Jurkat, Clone E6-1 (cell line): ENCODE results near the gene AAK1. TPM values are rescaled to one million over a fixed set of nuclear protein-coding genes. Genes with fewer than 3 reads are reported as not detected.
"Not testable (repeated sequence)": the region's sequence is repeated elsewhere in the genome, so short reads cannot be mapped to it uniquely, and the experiment has no call there.

Experiments
- DNase-seq: peaks from one replicate; pipeline ENCODE4 v3.0.0-alpha.2; 2011; ENCODE audit warnings: low read depth, low spot score
- H3K4me3 ChIP-seq: 2 replicates; pipeline ENCODE4 v1.5.1; 2011; ENCODE audit warnings: mild to moderate bottlenecking, low read length, control low read depth, moderate library complexity
- polyA plus RNA-seq: library from polyadenylated mRNA; unstranded; fragments of >200 nt; gene quantifications from one replicate; pipeline ENCODE4 v1.2.1, GENCODE V29; 2012; ENCODE audit warnings: missing spikeins; ENCODE audit not compliant: insufficient read length, insufficient read depth

The AAK1 gene
- 13.6 TPM for polyA plus RNA-seq

DNA sequence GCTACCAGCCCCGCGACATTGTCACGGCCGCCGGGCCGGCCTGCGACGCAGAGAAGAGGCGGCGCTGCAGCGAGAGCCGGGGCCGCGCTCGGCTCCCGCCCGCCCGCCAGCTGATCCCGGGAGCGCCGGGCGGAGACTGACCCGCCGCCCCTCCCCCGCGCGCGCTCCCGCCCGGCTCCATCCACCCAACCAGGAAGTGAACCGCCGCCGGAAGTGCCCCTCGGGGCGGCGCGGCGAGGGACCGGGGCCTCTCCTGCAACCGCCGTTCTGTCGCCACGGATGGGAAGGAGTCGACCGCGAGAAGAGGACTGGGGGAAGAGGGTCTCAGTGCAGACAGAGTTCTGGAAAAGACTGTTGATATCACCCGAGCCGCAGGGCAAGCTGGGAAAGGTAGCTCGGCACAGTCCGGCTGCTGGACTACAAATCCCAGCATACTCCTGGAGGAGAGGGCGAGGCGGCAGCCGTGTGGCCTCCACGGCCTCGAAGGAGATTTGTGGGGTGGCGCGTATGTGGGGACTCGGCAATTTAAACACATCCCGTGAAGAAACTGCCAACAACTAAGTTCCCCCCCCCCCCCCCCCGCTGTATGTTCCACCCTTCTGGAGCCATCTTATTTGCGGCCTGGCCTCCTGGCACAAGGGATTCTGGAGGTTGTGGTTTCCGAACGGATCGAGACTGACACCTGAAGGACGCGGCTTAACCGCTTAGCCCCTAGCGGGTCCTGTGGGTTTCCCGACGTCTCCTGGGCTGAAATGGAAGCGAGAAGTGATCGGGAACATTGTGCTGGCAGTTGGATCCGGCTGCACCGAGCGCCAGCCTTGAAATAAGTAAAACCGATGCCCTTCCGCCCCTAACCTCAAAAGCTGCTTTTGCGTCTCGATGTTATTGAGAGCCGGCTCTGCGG, at the start of gene AAK1:
TSS of gene AAK1 (minus strand) at position 138 of the 904 bp plus-strand sequence. CDS start 699 bp downstream, outside the sequence.
- DNase-seq: peak; percentile 86

DNA sequence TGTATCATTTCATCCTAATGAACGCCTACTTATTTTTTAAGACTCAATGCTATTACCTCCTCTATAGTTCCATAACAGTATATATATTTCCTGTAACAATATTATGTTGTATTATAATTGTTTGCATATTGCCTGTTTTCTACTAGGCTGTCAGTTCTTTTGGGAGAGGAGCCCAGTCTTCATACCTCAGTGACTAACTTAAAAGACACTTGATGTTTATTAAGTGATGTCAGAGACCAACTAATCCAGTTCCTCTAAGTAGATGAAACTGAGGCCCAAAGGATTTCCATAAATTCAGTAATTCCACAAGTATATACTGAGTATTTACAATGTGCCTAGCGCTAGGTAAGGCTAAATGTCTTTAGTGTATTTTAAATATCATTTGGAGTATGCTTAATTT, 48.9 kb upstream of the AAK1 start:
- DNase-seq: no peak
- no peak overlapping the region for H3K4me3 ChIP-seq

More for the DNA sequence above, at the start of gene AAK1:
- H3K4me3 ChIP-seq: peak within 1 kb of the TSS; percentile 82

- no peak overlapping the region for H3K4me3 ChIP-seq
- no peak for DNase-seq
Measured at GRCh38 chr2:69689969-69690368, 46.4 kb upstream of the AAK1 start.

DNA sequence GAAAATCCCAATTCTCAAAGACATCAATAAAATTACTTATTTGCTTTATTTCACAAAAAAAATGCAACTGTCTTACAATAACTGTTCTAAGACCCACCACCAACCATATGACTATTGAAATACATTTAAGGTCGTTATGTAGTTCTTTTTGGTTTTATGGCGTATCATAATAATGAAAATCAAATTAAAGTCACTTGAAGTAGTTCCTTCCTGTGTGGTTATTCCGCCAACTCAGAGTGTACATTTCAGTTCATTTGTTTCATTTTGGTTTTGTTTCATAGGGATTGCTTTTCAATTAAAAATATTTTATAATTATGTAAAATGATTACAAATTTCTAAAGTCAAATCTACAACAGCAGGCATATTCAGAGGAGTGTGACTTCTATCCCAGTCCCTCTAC, 45.9 kb upstream of the AAK1 start:
- no peak for DNase-seq
- H3K4me3 ChIP-seq: no peak overlapping the region

GRCh38 chr2:69687971-69688611, 44.6 kb upstream of the AAK1 start:
- DNase-seq: no peak
- H3K4me3 ChIP-seq: no peak overlapping the region

- H3K4me3 ChIP-seq: no peak overlapping the region
- DNase-seq: no peak
Measured at GRCh38 chr2:69686813-69687212, 43.3 kb upstream of the AAK1 start.

GRCh38 chr2:69685321-69686048, 41.9 kb upstream of the AAK1 start:
- DNase-seq: no peak
- no peak overlapping the region for H3K4me3 ChIP-seq

- no peak overlapping the region for H3K4me3 ChIP-seq
- DNase-seq: no peak
Measured at GRCh38 chr2:69683170-69683971, 39.8 kb upstream of the AAK1 start.

GRCh38 chr2:69682525-69682924, 39.0 kb upstream of the AAK1 start:
- no peak overlapping the region for H3K4me3 ChIP-seq
- DNase-seq: no peak

- no peak overlapping the region for H3K4me3 ChIP-seq
- no peak for DNase-seq
Measured at GRCh38 chr2:69680001-69680675, 36.6 kb upstream of the AAK1 start.

DNA sequence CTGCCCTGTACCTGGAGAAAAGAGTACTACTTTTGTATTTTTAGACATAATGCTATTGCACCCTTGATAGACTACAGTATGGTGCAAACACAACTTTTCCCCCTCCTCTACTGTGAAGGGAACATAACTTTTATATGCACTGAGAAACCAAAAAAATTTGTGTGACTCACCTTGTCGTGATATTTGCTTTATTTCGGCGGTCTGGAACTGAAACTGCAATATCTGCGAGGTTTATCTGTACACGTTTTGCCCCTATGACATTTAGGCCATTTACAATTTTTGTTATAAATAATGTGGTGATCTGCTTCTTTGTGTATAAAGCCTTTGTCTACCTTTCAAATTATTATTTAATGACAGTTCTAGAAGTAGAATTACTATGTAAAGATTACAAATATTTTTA, 34.4 kb upstream of the AAK1 start:
- H3K4me3 ChIP-seq: no peak overlapping the region
- no peak for DNase-seq

DNA sequence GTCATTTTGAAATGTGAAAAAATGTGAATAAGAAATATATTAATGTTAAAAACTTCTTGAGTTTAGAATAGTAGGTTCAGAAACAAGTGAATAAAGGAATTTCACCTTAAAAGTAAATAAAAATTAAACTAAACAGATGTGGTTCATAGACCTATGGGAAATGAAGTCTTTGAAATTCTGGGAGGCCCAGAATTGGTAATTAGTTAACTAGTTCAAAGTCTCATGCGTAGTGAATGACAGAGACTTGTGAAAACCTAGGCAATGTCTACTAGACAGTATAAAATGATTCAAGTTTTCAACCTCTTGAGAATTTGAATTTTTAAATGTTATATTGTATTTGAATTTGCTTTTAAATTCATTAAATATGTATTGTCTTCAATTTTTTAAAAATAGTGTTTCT, 32.6 kb upstream of the AAK1 start:
- no peak for DNase-seq
- no peak overlapping the region for H3K4me3 ChIP-seq

DNA sequence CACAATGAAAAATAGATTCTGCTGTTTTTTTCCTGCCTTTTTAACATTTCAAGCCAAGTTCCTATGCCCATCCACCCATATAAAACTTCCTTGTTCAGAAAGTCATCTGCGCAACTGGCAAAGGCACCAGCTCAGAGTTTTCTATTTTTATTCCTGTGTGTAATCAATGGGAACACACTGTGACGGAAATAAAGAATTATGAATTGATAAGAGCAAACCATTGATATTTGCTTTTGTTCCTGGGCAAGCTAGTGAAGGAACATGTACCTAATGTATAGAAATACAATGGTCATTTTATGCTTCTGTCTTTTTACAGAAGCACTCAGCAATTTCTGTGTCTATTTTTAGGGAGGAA, 30.8 kb upstream of the AAK1 start:
- no peak overlapping the region for H3K4me3 ChIP-seq
- no peak for DNase-seq

- not testable (repeated sequence) for DNase-seq, H3K4me3 ChIP-seq
Measured at GRCh38 chr2:69673098-69673497, 29.6 kb upstream of the AAK1 start.

- H3K4me3 ChIP-seq: no peak overlapping the region
- DNase-seq: no peak
Measured at GRCh38 chr2:69669666-69670065, 26.1 kb upstream of the AAK1 start.

GRCh38 chr2:69668598-69668997, 25.1 kb upstream of the AAK1 start:
- no peak overlapping the region for H3K4me3 ChIP-seq
- no peak for DNase-seq

GRCh38 chr2:69667805-69668382, 24.4 kb upstream of the AAK1 start:
- no peak for DNase-seq
- no peak overlapping the region for H3K4me3 ChIP-seq

- no peak for DNase-seq
Measured at GRCh38 chr2:69665152-69665551, 21.6 kb upstream of the AAK1 start.

More at GRCh38 chr2:69665152-69665551, 21.6 kb upstream of the AAK1 start:
- H3K4me3 ChIP-seq: no peak overlapping the region
